Measurements from ENCODE around the gene FBLN2. TPM values are rescaled to one million over a fixed set of nuclear protein-coding genes. Genes with fewer than 3 reads are reported as not detected.

The FBLN2 gene
- total RNA-seq, 1 donor: 54.6 TPM

GRCh38 chr3:13553686-13554085 is 4.8 kb downstream of the FBLN2 start:
- Histone ChIP-seq H2AFZ (ENCODE audit: low read length) (no peak overlapping the region), H3K4me1 (ENCODE audit: insufficient read depth, low read length) (peaks cover 5% of the 10 kb centered on the region), H3K4me3 (ENCODE audit: insufficient read depth, low read length) (no peak overlapping the region), H3K4me2 (ENCODE audit: insufficient read depth, low read length) (no peak overlapping the region), H3K36me3 (ENCODE audit: insufficient read depth, low read length) (no peaks in the 10 kb centered on the region), H3K79me2 (ENCODE audit: insufficient read depth, low read length) (no peaks in the 10 kb centered on the region), H3K27me3 (ENCODE audit: insufficient read depth, low read length) (no peaks in the 10 kb centered on the region), H3K27ac (ENCODE audit: low read depth, low read length) (no peak overlapping the region), H3K9me3 (ENCODE audit: low read depth, low read length) (no peaks in the 10 kb centered on the region), H4K20me1 (ENCODE audit: insufficient read depth, low read length) (no peaks in the 10 kb centered on the region)
- no peak for TF ChIP-seq CTCF (IDR thresholded peaks at IDR 0.05; ENCODE audit: extremely low read depth, low read depth, low read length)
- DNase-seq (ENCODE audit: insufficient read length, low spot score, missing footprints): no peak

- no peak for DNase-seq (ENCODE audit: insufficient read length, low spot score, missing footprints)
- no peaks in the 10 kb centered on the region for H3K4me1 ChIP-seq (ENCODE audit: insufficient read depth, low read length)
- no peak overlapping the region for H3K4me2 ChIP-seq (ENCODE audit: insufficient read depth, low read length)
- no peaks in the 10 kb centered on the region for H4K20me1 ChIP-seq (ENCODE audit: insufficient read depth, low read length)
- H3K79me2 ChIP-seq (ENCODE audit: insufficient read depth, low read length): no peaks in the 10 kb centered on the region
- no peak overlapping the region for H3K27ac ChIP-seq (ENCODE audit: low read depth, low read length)
- H2AFZ ChIP-seq (ENCODE audit: low read length): no peak overlapping the region
- no peak overlapping the region for H3K4me3 ChIP-seq (ENCODE audit: insufficient read depth, low read length)
- TF ChIP-seq CTCF (IDR thresholded peaks at IDR 0.05; ENCODE audit: extremely low read depth, low read depth, low read length): no peak
- no peaks in the 10 kb centered on the region for H3K36me3 ChIP-seq (ENCODE audit: insufficient read depth, low read length)
- H3K9me3 ChIP-seq (ENCODE audit: low read depth, low read length): no peaks in the 10 kb centered on the region
- H3K27me3 ChIP-seq (ENCODE audit: insufficient read depth, low read length): no peaks in the 10 kb centered on the region
Measured at GRCh38 chr3:13555753-13556152, 6.8 kb downstream of the FBLN2 start.

- H3K27ac ChIP-seq (ENCODE audit: low read depth, low read length): no peak overlapping the region
- H3K36me3 ChIP-seq (ENCODE audit: insufficient read depth, low read length): no peaks in the 10 kb centered on the region
- no peaks in the 10 kb centered on the region for H3K9me3 ChIP-seq (ENCODE audit: low read depth, low read length)
- no peaks in the 10 kb centered on the region for H4K20me1 ChIP-seq (ENCODE audit: insufficient read depth, low read length)
- no peak overlapping the region for H3K4me2 ChIP-seq (ENCODE audit: insufficient read depth, low read length)
- H3K4me1 ChIP-seq (ENCODE audit: insufficient read depth, low read length): no peaks in the 10 kb centered on the region
- no peaks in the 10 kb centered on the region for H3K79me2 ChIP-seq (ENCODE audit: insufficient read depth, low read length)
- TF ChIP-seq CTCF (IDR thresholded peaks at IDR 0.05; ENCODE audit: extremely low read depth, low read depth, low read length): no peak
- no peak overlapping the region for H2AFZ ChIP-seq (ENCODE audit: low read length)
- H3K27me3 ChIP-seq (ENCODE audit: insufficient read depth, low read length): no peaks in the 10 kb centered on the region
- no peak for DNase-seq (ENCODE audit: insufficient read length, low spot score, missing footprints)
- H3K4me3 ChIP-seq (ENCODE audit: insufficient read depth, low read length): no peak overlapping the region
Measured at GRCh38 chr3:13556207-13556606, 7.3 kb downstream of the FBLN2 start.

- no peak overlapping the region for H2AFZ ChIP-seq (ENCODE audit: low read length)
- H3K36me3 ChIP-seq (ENCODE audit: insufficient read depth, low read length): no peaks in the 10 kb centered on the region
- no peaks in the 10 kb centered on the region for H3K9me3 ChIP-seq (ENCODE audit: low read depth, low read length)
- no peak overlapping the region for H3K27ac ChIP-seq (ENCODE audit: low read depth, low read length)
- no peaks in the 10 kb centered on the region for H4K20me1 ChIP-seq (ENCODE audit: insufficient read depth, low read length)
- DNase-seq (ENCODE audit: insufficient read length, low spot score, missing footprints): no peak
- H3K4me3 ChIP-seq (ENCODE audit: insufficient read depth, low read length): no peak overlapping the region
- no peaks in the 10 kb centered on the region for H3K79me2 ChIP-seq (ENCODE audit: insufficient read depth, low read length)
- H3K27me3 ChIP-seq (ENCODE audit: insufficient read depth, low read length): no peaks in the 10 kb centered on the region
- TF ChIP-seq CTCF (IDR thresholded peaks at IDR 0.05; ENCODE audit: extremely low read depth, low read depth, low read length): no peak
- no peak overlapping the region for H3K4me2 ChIP-seq (ENCODE audit: insufficient read depth, low read length)
- H3K4me1 ChIP-seq (ENCODE audit: insufficient read depth, low read length): no peaks in the 10 kb centered on the region
Measured at GRCh38 chr3:13556917-13557316, 8.0 kb downstream of the FBLN2 start.

Measured in osteoblast (primary cell).